HepG2 (cell line): ENCODE results near the gene PCYT2. TPM values are rescaled to one million over a fixed set of nuclear protein-coding genes. Genes with fewer than 3 reads are reported as not detected.

Experiments
- CREB1 ChIP-seq, 2 experiments: fragments of 450-650 bp in 1 of 2; IDR thresholded peaks; 2 replicates each; pipeline ENCODE4 v1.6.1; 2016 to 2017; ENCODE audit warnings: control low read depth in 1 of 2, mild to moderate bottlenecking in 1 of 2, missing compliant biosample characterization in 1 of 2, missing genetic modification characterization in 1 of 2
- E2F5 ChIP-seq: sonication (generic); formaldehyde crosslinking; conservative IDR thresholded peaks from 2 replicates; pipeline ENCODE4 v1.4.0; 2020; ENCODE audit warnings: missing genetic modification reagents
- ETV6 ChIP-seq: sonication (generic); formaldehyde crosslinking; conservative IDR thresholded peaks from 2 replicates; pipeline ENCODE4 v1.4.0; 2020; ENCODE audit warnings: missing genetic modification reagents
- FOXO4 ChIP-seq: sonication (generic); formaldehyde crosslinking; conservative IDR thresholded peaks from 2 replicates; pipeline ENCODE4 v1.8.1; 2023; ENCODE audit warnings: missing genetic modification reagents
- HBP1 ChIP-seq: IDR thresholded peaks from 2 replicates; pipeline ENCODE4 v1.6.1; 2016; ENCODE audit warnings: low read depth, control low read depth
- KDM5B ChIP-seq: sonication (generic); formaldehyde crosslinking; IDR thresholded peaks from 2 replicates; pipeline ENCODE4 v1.4.0; 2020; ENCODE audit warnings: missing genetic modification reagents, mild to moderate bottlenecking, borderline replicate concordance
- MATR3 ChIP-seq: sonication (generic); formaldehyde crosslinking; IDR thresholded peaks from 2 replicates; pipeline ENCODE4 v1.4.0; 2020; ENCODE audit warnings: missing genetic modification reagents
- POLR2A ChIP-seq, 2 experiments: IDR thresholded peaks; 2 replicates each; pipeline ENCODE4 v1.6.1; 2011; ENCODE audit warnings: low read depth in 2 of 2, low read length in 2 of 2, mild to moderate bottlenecking in 1 of 2, moderate library complexity in 1 of 2; ENCODE audit not compliant: insufficient read depth in 1 of 2
- RERE ChIP-seq: IDR thresholded peaks from 2 replicates; pipeline ENCODE4 v1.6.1; 2016; ENCODE audit warnings: low read depth, missing genetic modification reagents, missing compliant biosample characterization
- TBL1XR1 ChIP-seq: fragments of 150-350 bp; IDR thresholded peaks from 2 replicates; pipeline ENCODE4 v1.6.1; 2014; ENCODE audit warnings: borderline replicate concordance, low read length; ENCODE audit not compliant: partially characterized antibody
- ZBTB33 ChIP-seq: sonication (generic); formaldehyde crosslinking; IDR thresholded peaks from 2 replicates; pipeline ENCODE4 v1.4.0; 2020; ENCODE audit warnings: missing genetic modification reagents
- ZNF207 ChIP-seq: fragments of 450-650 bp; IDR thresholded peaks from 2 replicates; pipeline ENCODE4 v1.6.1; 2016; ENCODE audit warnings: antibody characterized with exemption, borderline replicate concordance
- ZNF256 ChIP-seq: sonication (generic); formaldehyde crosslinking; conservative IDR thresholded peaks from 2 replicates; pipeline ENCODE4 v1.4.0; 2020; ENCODE audit warnings: missing genetic modification reagents
- ZNF580 ChIP-seq: IDR thresholded peaks from 2 replicates; pipeline ENCODE4 v1.6.1; 2016; ENCODE audit warnings: low read depth, borderline replicate concordance
- ZNF879 ChIP-seq: sonication (generic); formaldehyde crosslinking; IDR thresholded peaks from 2 replicates; pipeline ENCODE4 v1.8.1; 2023; ENCODE audit warnings: missing genetic modification reagents
- ZSCAN29 ChIP-seq: sonication (generic); formaldehyde crosslinking; conservative IDR thresholded peaks from 2 replicates; pipeline ENCODE4 v1.4.0; 2020; ENCODE audit warnings: mild to moderate bottlenecking, missing genetic modification reagents
- ZSCAN9 ChIP-seq: IDR thresholded peaks from 2 replicates; pipeline ENCODE4 v1.6.1; 2016; ENCODE audit warnings: borderline replicate concordance
- polyA plus RNA-seq, 8 experiments: library from polyadenylated mRNA; depleted of rRNA in 3 of 8; stranded (reverse) in 7 of 8; unstranded in 1 of 8; fragments of >200 nt; fragmentation: Illumina TruSeq in 4 of 8; extraction: Trizol in 4 of 8; gene quantifications; 2 replicates each; pipeline versions ENCODE4 v1.2.1 to v1.2.3, GENCODE V29; 2011 to 2016; ENCODE audit warnings: low read depth in 4 of 8, missing spikeins in 1 of 8, mixed read lengths in 1 of 8; ENCODE audit not compliant: insufficient read depth in 1 of 8
- total RNA-seq, 5 experiments: library from RNA; depleted of rRNA; stranded (reverse); fragments of >200 nt; fragmentation: Illumina TruSeq; extraction: Trizol; gene quantifications; 2 replicates each; pipeline ENCODE4 v1.2.3, GENCODE V29; 2016; ENCODE audit warnings: low read depth in 1 of 5

Gene PCYT2
- total and polyA plus RNA-seq, 2 of the 13 experiments (the other 11 are each of a cell fraction or from before 2014, with no cell fraction given): 147 to 297 TPM

GRCh38 chr17:81869221-81870130 lies 41.7 kb downstream of the PCYT2 start (continued):
- TF ChIP-seq HBP1 (CRISPR knock-in tag) (0 out of 2 replicates have a peak, but pooled peaks have one; percentile 21), ZNF879 (no peak), KDM5B (CRISPR knock-in tag) (peak; percentile 46), CREB1 (IDR thresholded peaks at IDR 0.05) (no peak), CREB1 (CRISPR knock-in tag; IDR thresholded peaks at IDR 0.05) (no peak), POLR2A (IDR thresholded peaks at IDR 0.05; ENCODE audit: insufficient read depth in 1 of 2, low read depth in 2 of 2, low read length in 2 of 2) (no peak; a peak in 1 of 4 replicates), ZNF580 (CRISPR knock-in tag) (peak; percentile 15; the same call in 1 of the 2 replicates), E2F5 (CRISPR knock-in tag) (no peak), FOXO4 (CRISPR knock-in tag) (no peak), ETV6 (CRISPR knock-in tag) (no peak), ZSCAN9 (no peak), ZBTB33 (CRISPR knock-in tag) (peak; percentile 99), MATR3 (no peak), RERE (CRISPR knock-in tag) (0 out of 2 replicates have a peak, but pooled peaks have one; percentile 7), TBL1XR1 (no peak), ZSCAN29 (CRISPR knock-in tag) (no peak), ZNF207 (no peak), ZNF256 (CRISPR knock-in tag) (no peak; the same call in 1 of the 2 replicates)
